AG10803 (cell line): ENCODE measurements around the gene DPP6.

Experiments
- DNase-seq: peaks from one replicate; pipeline ENCODE4 v3.0.0; 2010; ENCODE audit warnings: low read depth
- H3K4me3 ChIP-seq: 2 replicates; pipeline ENCODE4 v1.5.1; 2011; ENCODE audit warnings: mild to moderate bottlenecking, low read length, control low read depth
- CTCF ChIP-seq: conservative IDR thresholded peaks from 2 replicates; pipeline ENCODE4 v1.5.1; 2011; ENCODE audit warnings: mild to moderate bottlenecking, low read length, control low read depth, inconsistent platforms

DPP6 gene

DNA sequence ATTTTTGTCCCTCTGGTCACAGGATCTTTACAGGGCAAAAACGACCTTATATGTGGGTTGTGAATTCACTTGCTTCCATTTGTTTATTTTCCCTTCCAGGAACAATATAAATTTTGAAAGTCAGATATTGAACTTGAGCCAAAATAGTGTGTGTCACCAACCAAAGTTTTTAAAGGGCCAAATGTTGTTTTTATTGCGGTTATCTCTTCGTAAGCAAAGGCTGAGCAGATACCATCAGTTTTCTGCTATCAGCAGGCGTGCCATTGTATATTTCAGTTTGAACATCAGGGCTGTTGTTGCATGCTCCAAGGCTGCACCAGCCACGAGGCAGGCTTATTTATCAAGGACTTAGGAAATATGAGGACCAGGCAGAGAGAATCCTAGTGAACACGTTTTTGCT lies 790.4 kb downstream of the DPP6 start:
- no peak overlapping the region for H3K4me3 ChIP-seq
- no peak for DNase-seq
- TF ChIP-seq CTCF = no peak

GRCh38 chr7:154843670-154844237 lies 791.6 kb downstream of the DPP6 start:
- no peak for DNase-seq
- TF ChIP-seq CTCF = no peak

DNA sequence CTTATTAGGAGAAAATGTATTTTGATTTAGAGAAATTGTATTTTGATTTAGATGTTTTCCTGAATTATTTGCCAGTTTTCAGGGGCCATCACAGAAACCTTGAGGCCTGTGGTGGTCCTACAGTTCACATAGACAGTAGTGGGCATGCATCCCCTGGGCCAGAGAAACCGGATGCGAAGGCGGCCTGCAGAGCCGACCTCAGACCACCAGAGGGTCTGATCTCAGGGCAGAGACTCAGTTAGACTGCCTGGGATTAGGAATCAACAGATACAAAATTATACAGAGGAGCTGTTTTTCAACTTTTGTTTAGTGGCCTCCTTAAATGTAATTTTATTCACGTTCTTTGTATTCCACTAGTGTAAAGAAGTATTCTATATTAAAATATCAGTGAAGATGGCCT lies 792.3 kb downstream of the DPP6 start:
- no peak overlapping the region for H3K4me3 ChIP-seq
- TF ChIP-seq CTCF = no peak
- no peak for DNase-seq

More at GRCh38 chr7:154843670-154844237, 791.6 kb downstream of the DPP6 start:
- no peak overlapping the region for H3K4me3 ChIP-seq

- DNase-seq = no peak
- no peak for TF ChIP-seq CTCF
- H3K4me3 ChIP-seq = no peak overlapping the region
Observed at GRCh38 chr7:154844955-154845354, 792.8 kb downstream of the DPP6 start.

- DNase-seq = no peak
- no peak for TF ChIP-seq CTCF
- H3K4me3 ChIP-seq = no peak overlapping the region
Observed at GRCh38 chr7:154848464-154848863, 796.3 kb downstream of the DPP6 start.

DNA sequence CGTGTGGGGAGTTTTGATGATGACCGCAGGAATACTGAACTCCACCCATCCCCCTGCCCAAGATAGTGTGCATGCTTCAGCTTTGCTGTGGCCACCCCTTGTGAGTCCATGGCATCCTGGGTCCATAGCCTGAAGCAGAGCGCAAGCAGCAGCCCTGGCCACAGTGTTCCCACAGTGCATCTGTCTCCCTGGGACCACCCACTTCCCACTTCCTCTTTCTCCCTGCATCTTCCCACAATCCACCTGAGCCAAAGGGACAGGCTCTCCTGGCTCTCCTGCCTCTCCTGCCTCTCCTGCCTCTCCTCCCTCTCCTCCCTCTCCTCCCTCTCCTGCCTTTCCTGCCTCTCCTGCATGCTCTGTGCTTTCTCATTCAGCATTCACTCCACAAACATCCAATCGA lies 800.0 kb downstream of the DPP6 start:
- no peak overlapping the region for H3K4me3 ChIP-seq
- no peak for DNase-seq
- no peak for TF ChIP-seq CTCF

- no peak overlapping the region for H3K4me3 ChIP-seq
- TF ChIP-seq CTCF = no peak
- no peak for DNase-seq
Observed at GRCh38 chr7:154853063-154853726, 801.0 kb downstream of the DPP6 start.
